WTC11 (cell line): ENCODE data around the gene CXCL16.

ENCODE experiments used
- ESRRA ChIP-seq: sonication (generic); formaldehyde crosslinking; IDR thresholded peaks from 2 replicates; pipeline ENCODE4 v1.8.1; 2022; ENCODE audit warnings: mild to moderate bottlenecking, missing genetic modification reagents, borderline replicate concordance
- MAX ChIP-seq: sonication (generic); formaldehyde crosslinking; IDR thresholded peaks from 2 replicates; pipeline ENCODE4 v1.8.0; 2022; ENCODE audit warnings: mild to moderate bottlenecking, missing genetic modification reagents
- SP1 ChIP-seq: sonication (generic); formaldehyde crosslinking; conservative IDR thresholded peaks from 2 replicates; pipeline ENCODE4 v1.8.1; 2022; ENCODE audit warnings: missing genetic modification reagents
- ZNF121 ChIP-seq: sonication (generic); formaldehyde crosslinking; IDR thresholded peaks from 2 replicates; pipeline ENCODE4 v1.8.0; 2023; ENCODE audit warnings: missing genetic modification reagents
- TF ChIP-seq, protein P1 (sequence below): fragments of 200-600 bp; IDR thresholded peaks from 2 replicates; pipeline ENCODE4 v1.8.0; 2022; ENCODE audit warnings: antibody characterized with exemption
- TF ChIP-seq, protein P2 (sequence below): sonication (generic); formaldehyde crosslinking; IDR thresholded peaks from 2 replicates; pipeline ENCODE4 v1.8.1; 2023; ENCODE audit warnings: mild to moderate bottlenecking, missing genetic modification reagents, borderline replicate concordance
- TF ChIP-seq, protein P3 (sequence below): sonication (generic); formaldehyde crosslinking; IDR thresholded peaks from 2 replicates; pipeline ENCODE4 v1.8.1; 2022; ENCODE audit warnings: missing genetic modification reagents, borderline replicate concordance
- TF ChIP-seq, protein P4 (sequence below): sonication (generic); formaldehyde crosslinking; conservative IDR thresholded peaks from 2 replicates; pipeline ENCODE4 v1.8.1; 2022; ENCODE audit warnings: mild to moderate bottlenecking, missing genetic modification reagents

DNA sequence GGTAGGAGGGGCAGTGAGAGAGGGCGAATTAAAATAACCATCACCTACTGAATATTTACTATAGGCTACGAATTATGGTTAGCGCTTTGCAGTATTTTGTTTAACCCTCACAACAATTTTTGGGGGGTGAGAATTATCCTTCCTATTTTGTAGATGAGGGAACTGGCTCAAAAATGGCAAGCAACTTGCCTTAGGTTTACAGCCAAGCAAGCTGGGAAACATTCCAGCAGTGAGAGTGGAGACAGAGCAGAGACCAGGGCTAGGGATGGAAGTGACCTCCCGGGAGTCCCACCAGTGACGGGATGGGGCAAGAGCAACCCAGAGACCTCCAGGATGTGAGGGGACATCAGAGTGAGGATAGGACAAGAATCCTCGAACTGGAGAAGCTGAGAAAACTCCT lies 46.8 kb upstream of the CXCL16 start:
- TF ChIP-seq MAX (CRISPR knock-in tag) (no peak), ZNF121 (CRISPR knock-in tag) (no peak), SP1 (CRISPR knock-in tag) (no peak), ESRRA (no peak)
- TF ChIP-seq, protein P1, sequence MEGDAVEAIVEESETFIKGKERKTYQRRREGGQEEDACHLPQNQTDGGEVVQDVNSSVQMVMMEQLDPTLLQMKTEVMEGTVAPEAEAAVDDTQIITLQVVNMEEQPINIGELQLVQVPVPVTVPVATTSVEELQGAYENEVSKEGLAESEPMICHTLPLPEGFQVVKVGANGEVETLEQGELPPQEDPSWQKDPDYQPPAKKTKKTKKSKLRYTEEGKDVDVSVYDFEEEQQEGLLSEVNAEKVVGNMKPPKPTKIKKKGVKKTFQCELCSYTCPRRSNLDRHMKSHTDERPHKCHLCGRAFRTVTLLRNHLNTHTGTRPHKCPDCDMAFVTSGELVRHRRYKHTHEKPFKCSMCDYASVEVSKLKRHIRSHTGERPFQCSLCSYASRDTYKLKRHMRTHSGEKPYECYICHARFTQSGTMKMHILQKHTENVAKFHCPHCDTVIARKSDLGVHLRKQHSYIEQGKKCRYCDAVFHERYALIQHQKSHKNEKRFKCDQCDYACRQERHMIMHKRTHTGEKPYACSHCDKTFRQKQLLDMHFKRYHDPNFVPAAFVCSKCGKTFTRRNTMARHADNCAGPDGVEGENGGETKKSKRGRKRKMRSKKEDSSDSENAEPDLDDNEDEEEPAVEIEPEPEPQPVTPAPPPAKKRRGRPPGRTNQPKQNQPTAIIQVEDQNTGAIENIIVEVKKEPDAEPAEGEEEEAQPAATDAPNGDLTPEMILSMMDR = no peak
- TF ChIP-seq, protein P2, sequence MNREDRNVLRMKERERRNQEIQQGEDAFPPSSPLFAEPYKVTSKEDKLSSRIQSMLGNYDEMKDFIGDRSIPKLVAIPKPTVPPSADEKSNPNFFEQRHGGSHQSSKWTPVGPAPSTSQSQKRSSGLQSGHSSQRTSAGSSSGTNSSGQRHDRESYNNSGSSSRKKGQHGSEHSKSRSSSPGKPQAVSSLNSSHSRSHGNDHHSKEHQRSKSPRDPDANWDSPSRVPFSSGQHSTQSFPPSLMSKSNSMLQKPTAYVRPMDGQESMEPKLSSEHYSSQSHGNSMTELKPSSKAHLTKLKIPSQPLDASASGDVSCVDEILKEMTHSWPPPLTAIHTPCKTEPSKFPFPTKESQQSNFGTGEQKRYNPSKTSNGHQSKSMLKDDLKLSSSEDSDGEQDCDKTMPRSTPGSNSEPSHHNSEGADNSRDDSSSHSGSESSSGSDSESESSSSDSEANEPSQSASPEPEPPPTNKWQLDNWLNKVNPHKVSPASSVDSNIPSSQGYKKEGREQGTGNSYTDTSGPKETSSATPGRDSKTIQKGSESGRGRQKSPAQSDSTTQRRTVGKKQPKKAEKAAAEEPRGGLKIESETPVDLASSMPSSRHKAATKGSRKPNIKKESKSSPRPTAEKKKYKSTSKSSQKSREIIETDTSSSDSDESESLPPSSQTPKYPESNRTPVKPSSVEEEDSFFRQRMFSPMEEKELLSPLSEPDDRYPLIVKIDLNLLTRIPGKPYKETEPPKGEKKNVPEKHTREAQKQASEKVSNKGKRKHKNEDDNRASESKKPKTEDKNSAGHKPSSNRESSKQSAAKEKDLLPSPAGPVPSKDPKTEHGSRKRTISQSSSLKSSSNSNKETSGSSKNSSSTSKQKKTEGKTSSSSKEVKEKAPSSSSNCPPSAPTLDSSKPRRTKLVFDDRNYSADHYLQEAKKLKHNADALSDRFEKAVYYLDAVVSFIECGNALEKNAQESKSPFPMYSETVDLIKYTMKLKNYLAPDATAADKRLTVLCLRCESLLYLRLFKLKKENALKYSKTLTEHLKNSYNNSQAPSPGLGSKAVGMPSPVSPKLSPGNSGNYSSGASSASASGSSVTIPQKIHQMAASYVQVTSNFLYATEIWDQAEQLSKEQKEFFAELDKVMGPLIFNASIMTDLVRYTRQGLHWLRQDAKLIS (CRISPR knock-in tag) = no peak
- TF ChIP-seq, protein P3, sequence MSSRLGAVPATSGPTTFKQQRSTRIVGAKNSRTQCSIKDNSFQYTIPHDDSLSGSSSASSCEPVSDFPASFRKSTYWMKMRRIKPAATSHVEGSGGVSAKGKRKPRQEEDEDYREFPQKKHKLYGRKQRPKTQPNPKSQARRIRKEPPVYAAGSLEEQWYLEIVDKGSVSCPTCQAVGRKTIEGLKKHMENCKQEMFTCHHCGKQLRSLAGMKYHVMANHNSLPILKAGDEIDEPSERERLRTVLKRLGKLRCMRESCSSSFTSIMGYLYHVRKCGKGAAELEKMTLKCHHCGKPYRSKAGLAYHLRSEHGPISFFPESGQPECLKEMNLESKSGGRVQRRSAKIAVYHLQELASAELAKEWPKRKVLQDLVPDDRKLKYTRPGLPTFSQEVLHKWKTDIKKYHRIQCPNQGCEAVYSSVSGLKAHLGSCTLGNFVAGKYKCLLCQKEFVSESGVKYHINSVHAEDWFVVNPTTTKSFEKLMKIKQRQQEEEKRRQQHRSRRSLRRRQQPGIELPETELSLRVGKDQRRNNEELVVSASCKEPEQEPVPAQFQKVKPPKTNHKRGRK = no peak
- TF ChIP-seq, protein P4, sequence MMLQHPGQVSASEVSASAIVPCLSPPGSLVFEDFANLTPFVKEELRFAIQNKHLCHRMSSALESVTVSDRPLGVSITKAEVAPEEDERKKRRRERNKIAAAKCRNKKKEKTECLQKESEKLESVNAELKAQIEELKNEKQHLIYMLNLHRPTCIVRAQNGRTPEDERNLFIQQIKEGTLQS (CRISPR knock-in tag) = no peak
